Measurements from ENCODE around the gene MGAT5B.

The MGAT5B gene

DNA sequence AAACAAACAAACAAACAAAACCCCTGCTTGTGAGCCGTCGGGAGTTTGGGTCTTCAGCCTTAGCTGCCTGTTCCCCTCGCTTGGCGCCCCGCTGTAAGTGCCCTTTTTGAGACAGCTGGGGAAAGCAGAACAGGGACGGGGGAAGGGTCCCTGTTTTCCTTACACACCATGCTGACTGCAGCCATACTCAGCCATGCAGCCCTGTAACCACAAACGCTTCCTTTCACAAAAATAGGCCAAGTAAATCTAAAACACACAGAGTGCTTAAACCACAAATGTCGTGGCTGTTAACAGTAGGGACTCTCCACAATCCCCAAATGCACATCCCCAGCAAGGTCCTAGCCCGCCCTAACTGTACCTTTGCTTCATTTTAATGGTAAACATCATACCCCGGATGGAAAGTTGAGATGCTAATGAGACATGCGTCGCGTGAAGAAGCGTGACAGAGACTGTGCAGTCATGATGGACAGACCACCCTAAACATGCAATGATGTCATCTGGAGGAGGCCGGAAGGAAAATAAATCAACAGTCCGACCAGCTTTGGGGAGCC, 129.9 kb downstream of the MGAT5B start:
- Histone ChIP-seq H3K27me3 (ENCODE audit: control insufficient read depth, low read length) (no peaks in the 10 kb centered on the region), H3K9me3 (ENCODE audit: control insufficient read depth, insufficient read depth, low read length) (no peaks in the 10 kb centered on the region), H4K20me1 (ENCODE audit: control insufficient read depth, insufficient read depth, low read depth, low read length) (no peaks in the 10 kb centered on the region), H3K9me2 (replicated peaks; ENCODE audit: control insufficient read depth, low read length) (no peaks in the 10 kb centered on the region), H3K4me3 (ENCODE audit: low read length) (peak overlapping the region; percentile 70), H3K79me2 (ENCODE audit: control insufficient read depth, low read length) (peaks cover 17% of the 10 kb centered on the region), H3K27ac (ENCODE audit: low read depth, low read length) (peak overlapping the region; percentile 99), H3K36me3 (ENCODE audit: control insufficient read depth, low read length) (peaks cover 4% of the 10 kb centered on the region; the same call in 1 of the 2 replicates), H3K4me2 (ENCODE audit: low read length) (peak overlapping the region; percentile 83), H3K4me1 (ENCODE audit: control insufficient read depth, low read length) (peaks cover 99% of the 10 kb centered on the region), H3F3A (ENCODE audit: control insufficient read depth, insufficient read depth) (peaks cover 40% of the 10 kb centered on the region)
- TF ChIP-seq, protein P1, sequence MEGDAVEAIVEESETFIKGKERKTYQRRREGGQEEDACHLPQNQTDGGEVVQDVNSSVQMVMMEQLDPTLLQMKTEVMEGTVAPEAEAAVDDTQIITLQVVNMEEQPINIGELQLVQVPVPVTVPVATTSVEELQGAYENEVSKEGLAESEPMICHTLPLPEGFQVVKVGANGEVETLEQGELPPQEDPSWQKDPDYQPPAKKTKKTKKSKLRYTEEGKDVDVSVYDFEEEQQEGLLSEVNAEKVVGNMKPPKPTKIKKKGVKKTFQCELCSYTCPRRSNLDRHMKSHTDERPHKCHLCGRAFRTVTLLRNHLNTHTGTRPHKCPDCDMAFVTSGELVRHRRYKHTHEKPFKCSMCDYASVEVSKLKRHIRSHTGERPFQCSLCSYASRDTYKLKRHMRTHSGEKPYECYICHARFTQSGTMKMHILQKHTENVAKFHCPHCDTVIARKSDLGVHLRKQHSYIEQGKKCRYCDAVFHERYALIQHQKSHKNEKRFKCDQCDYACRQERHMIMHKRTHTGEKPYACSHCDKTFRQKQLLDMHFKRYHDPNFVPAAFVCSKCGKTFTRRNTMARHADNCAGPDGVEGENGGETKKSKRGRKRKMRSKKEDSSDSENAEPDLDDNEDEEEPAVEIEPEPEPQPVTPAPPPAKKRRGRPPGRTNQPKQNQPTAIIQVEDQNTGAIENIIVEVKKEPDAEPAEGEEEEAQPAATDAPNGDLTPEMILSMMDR (IDR thresholded peaks at IDR 0.05; ENCODE audit: low read depth, low read length, poor library complexity, severe bottlenecking): no peak
- no peak for TF ChIP-seq EZH2phosphoT487 (IDR thresholded peaks at IDR 0.05; ENCODE audit: borderline replicate concordance, low read length)

DNA sequence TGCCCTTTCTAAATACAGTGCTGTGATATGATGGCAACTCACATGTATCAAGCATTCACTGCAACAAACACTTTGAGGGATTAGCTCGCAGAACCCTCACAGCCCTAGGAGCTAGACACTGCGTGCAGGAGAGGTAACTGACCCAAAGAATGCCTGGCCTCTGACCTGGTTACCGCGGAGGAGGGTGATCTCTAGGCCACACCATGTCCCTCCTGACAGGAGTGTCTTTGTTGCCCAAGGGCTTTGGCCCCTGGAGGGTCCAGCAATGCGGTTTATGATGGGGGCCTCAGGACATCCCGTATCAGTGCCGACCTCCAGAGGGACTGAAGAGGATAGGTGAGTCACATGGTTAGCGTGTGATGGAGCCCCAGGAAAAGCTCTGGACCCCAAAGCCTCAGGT, 130.6 kb downstream of the MGAT5B start:
- H3K27ac ChIP-seq (ENCODE audit: low read depth, low read length): peak overlapping the region; percentile 99
- no peaks in the 10 kb centered on the region for H3K9me3 ChIP-seq (ENCODE audit: control insufficient read depth, insufficient read depth, low read length)
- H3K36me3 ChIP-seq (ENCODE audit: control insufficient read depth, low read length): peaks cover 4% of the 10 kb centered on the region; the same call in 1 of the 2 replicates
- H4K20me1 ChIP-seq (ENCODE audit: control insufficient read depth, insufficient read depth, low read depth, low read length): no peaks in the 10 kb centered on the region
- H3K4me3 ChIP-seq (ENCODE audit: low read length): peak overlapping the region; percentile 70
- H3K4me2 ChIP-seq (ENCODE audit: low read length): peak overlapping the region; percentile 83
- H3F3A ChIP-seq (ENCODE audit: control insufficient read depth, insufficient read depth): peaks cover 39% of the 10 kb centered on the region
- peaks cover 17% of the 10 kb centered on the region for H3K79me2 ChIP-seq (ENCODE audit: control insufficient read depth, low read length)
- no peaks in the 10 kb centered on the region for H3K27me3 ChIP-seq (ENCODE audit: control insufficient read depth, low read length)
- no peaks in the 10 kb centered on the region for H3K9me2 ChIP-seq (replicated peaks; ENCODE audit: control insufficient read depth, low read length)
- peaks cover 99% of the 10 kb centered on the region for H3K4me1 ChIP-seq (ENCODE audit: control insufficient read depth, low read length)
- TF ChIP-seq EZH2phosphoT487 (IDR thresholded peaks at IDR 0.05; ENCODE audit: borderline replicate concordance, low read length): no peak
- TF ChIP-seq, protein P1 (IDR thresholded peaks at IDR 0.05; ENCODE audit: low read depth, low read length, poor library complexity, severe bottlenecking): no peak

Measured in DOHH2 (cell line).